ENCODE data around the gene TMEM192.
A peak's percentile ranks its signal among the peaks of the same experiment; 100 is the strongest.
"Not testable (repeated sequence)": the region's sequence is repeated elsewhere in the genome, so short reads cannot be mapped to it uniquely, and the experiment has no call there.

Gene TMEM192

DNA sequence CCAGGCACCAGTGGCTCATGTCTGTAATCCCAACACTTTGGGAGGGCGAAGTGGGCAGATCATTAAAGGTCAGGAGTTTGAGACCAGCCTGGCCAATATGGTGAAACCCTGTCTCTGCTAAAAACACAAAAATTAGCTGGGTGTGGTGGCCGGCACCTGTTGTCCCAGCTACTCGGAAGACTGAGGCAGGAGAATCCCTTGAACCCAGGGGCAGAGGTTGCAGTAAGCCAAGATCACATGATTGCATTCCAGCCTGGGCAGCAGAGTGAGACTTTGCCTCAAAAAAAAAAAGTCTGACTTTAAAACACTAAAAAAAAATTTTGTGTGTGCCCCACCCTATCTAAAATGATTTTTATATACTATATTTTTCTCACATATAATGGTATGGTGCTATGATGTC lies 26.2 kb upstream of the TMEM192 start:
- TF ChIP-seq, protein P1, sequence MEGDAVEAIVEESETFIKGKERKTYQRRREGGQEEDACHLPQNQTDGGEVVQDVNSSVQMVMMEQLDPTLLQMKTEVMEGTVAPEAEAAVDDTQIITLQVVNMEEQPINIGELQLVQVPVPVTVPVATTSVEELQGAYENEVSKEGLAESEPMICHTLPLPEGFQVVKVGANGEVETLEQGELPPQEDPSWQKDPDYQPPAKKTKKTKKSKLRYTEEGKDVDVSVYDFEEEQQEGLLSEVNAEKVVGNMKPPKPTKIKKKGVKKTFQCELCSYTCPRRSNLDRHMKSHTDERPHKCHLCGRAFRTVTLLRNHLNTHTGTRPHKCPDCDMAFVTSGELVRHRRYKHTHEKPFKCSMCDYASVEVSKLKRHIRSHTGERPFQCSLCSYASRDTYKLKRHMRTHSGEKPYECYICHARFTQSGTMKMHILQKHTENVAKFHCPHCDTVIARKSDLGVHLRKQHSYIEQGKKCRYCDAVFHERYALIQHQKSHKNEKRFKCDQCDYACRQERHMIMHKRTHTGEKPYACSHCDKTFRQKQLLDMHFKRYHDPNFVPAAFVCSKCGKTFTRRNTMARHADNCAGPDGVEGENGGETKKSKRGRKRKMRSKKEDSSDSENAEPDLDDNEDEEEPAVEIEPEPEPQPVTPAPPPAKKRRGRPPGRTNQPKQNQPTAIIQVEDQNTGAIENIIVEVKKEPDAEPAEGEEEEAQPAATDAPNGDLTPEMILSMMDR (conservative IDR thresholded peaks at IDR 0.05; ENCODE audit: low read depth, low read length) = no peak
- DNase-seq (ENCODE audit: low read depth) = no peak
- no peak overlapping the region for H3K4me3 ChIP-seq (ENCODE audit: low read depth, low read length)

DNA sequence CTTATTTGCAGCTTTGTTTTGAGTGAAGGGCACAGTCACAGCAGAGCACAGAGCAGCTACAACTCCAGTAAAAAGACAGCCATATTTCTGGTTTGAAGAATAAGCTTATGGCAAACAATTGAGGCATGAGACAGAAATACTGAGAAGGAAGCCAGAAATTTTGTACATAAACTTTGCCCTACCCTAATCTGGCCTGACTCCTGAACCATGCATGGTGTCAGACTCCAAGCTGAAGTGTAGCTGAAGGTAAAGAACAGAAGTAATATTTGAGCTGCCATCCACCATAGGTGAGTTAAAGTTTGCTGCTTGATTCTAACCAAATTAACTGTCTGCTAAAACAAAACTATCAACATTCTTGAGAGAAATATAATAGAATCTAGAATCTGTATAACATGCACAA lies 24.5 kb upstream of the TMEM192 start:
- H3K4me3 ChIP-seq (ENCODE audit: low read depth, low read length) = no peak overlapping the region
- DNase-seq (ENCODE audit: low read depth) = no peak
- TF ChIP-seq, protein P1 (conservative IDR thresholded peaks at IDR 0.05; ENCODE audit: low read depth, low read length) = no peak

DNA sequence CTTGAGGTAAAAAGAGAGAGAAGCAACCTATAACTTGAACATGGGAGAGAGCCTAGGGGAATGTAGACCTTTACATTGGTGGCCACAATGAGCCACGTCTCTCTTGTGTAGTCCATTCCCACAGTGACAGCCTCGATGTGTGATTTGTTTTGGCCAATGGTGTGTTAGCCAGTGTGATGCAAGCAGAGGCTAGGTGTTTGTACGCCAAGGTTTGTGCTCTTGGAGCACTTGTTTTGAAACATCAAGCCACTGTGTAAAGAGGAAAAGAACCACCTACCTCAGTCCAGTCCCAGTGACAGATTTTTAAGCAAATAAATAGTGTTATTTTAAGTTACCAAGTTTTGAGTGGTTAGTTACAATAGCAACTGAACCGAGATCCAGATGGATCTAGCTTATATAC lies 23.9 kb upstream of the TMEM192 start:
- DNase-seq (ENCODE audit: low read depth) = no peak
- TF ChIP-seq, protein P1 (conservative IDR thresholded peaks at IDR 0.05; ENCODE audit: low read depth, low read length) = no peak
- no peak overlapping the region for H3K4me3 ChIP-seq (ENCODE audit: low read depth, low read length)

DNA sequence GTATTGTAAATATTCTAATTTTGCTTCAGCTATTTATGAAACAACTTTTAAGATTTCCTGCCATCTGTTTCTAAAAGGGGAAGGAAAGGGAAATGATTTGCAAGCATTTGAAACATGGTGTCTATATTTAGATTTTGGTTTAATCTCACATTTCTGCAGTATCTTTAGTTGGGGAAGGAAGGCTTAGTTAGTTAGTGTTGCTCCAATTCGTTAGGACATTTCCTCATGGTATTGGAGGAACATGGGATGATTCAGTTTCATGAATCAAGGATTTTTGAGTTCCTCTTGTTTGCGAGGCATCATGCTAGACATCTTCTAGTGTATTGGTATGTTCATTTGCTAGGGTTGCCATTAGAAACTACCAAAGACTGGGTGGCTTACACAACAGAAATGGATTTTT lies 20.5 kb upstream of the TMEM192 start:
- TF ChIP-seq, protein P1 (conservative IDR thresholded peaks at IDR 0.05; ENCODE audit: low read depth, low read length) = no peak
- DNase-seq (ENCODE audit: low read depth) = no peak
- H3K4me3 ChIP-seq (ENCODE audit: low read depth, low read length) = no peak overlapping the region

DNA sequence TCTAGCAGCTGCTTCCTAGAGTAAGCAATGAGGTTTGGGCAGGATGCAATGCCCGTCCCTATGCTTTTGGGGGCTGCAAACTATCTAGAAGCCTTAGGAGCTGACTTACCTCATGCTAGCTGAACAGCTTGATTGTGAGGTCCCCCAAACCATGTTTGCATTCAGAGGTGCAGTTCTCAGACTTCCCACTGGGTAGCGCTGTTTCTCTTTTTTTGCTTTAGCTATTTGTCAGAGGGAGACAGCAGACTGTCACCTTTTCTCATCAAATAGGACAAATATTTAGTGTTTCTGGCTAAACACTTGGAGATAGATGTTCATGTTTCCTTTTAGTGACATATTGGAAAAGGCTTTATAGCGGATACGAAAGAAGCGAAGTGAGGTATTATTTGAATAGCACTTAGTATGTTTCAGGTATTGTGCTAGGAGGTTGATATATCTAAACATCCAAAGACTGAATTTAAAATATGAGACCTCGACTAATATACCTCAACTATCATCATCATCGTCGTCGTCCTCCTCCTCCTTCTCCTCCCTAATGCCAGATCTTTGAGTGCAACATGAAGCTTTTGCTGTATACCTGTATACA lies 18.7 kb upstream of the TMEM192 start:
- TF ChIP-seq, protein P1 (conservative IDR thresholded peaks at IDR 0.05; ENCODE audit: low read depth, low read length) = peak; percentile 89
- DNase-seq (ENCODE audit: low read depth) = peak; percentile 79
- H3K4me3 ChIP-seq (ENCODE audit: low read depth, low read length) = no peak overlapping the region

DNA sequence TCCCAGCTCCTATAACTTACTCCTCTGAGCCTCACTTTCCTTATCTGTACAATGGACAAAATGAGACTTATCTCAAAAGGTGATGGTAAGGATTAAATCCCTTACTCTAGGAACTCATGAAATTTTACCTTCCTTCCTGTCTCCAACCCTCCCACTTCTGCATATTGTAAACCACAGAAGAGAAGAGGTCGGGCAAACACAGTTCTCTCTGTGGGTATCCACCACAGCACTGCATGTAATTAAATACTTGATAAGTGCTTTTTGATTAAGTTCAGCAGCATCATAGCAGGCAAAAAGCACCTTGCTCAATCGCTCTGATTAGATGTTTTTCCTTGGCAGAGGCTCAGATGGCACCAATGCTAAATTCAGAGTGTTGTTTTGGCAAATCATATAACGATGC lies 17.3 kb upstream of the TMEM192 start:
- no peak for DNase-seq (ENCODE audit: low read depth)
- TF ChIP-seq, protein P1 (conservative IDR thresholded peaks at IDR 0.05; ENCODE audit: low read depth, low read length) = no peak

DNA sequence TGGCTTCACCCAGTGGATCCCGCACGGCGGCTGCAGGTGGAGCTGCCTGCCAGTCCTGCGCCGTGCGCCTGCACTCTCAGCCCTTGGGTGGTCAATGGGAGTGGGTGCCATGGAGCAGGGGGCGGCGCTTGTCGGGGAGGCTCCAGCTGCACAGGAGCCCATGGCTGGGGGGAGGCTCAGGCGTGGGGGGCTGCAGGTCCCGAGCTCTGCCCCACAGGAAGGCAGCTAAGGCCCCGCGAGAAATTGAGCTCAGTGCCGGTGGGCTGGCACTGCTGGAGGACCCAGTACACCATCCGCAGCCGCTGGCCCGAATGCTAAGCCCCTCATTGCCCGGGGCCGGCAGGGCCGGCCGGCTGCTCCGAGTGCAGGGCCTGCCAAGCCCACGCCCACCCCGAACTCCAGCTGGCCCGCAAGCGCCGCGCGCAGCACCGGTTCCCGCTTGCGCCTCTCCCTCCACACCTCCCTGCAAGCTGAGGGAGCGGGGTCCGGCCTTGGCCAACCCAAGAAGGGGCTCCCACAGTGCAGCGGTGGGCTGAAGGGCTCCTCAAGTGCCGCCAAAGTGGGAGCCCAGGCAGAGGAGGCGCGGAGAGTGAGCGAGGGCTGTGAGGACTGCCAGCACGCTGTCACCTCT lies 13.3 kb upstream of the TMEM192 start:
- not testable (repeated sequence) for H3K4me3 ChIP-seq (ENCODE audit: low read depth, low read length)

More for the DNA sequence above, 17.3 kb upstream of the TMEM192 start:
- no peak overlapping the region for H3K4me3 ChIP-seq (ENCODE audit: low read depth, low read length)

More for the DNA sequence above, 13.3 kb upstream of the TMEM192 start:
- not testable (repeated sequence) for DNase-seq (ENCODE audit: low read depth)
